CD4-positive, alpha-beta T cell treated with Interferon gamma for 1 hour (primary cell): Measurements from ENCODE around the gene TGM6.

Source experiments
- DNase-seq: peaks from one replicate; pipeline ENCODE4 v3.0.0-alpha.2; 2020

TGM6 gene

GRCh38 chr20:2365091-2365490 lies 15.6 kb upstream of the TGM6 start:
- DNase-seq, result no peak

- no peak for DNase-seq
Measured at GRCh38 chr20:2365666-2366065, 15.0 kb upstream of the TGM6 start.

GRCh38 chr20:2368621-2369020 lies 12.1 kb upstream of the TGM6 start:
- DNase-seq, result no peak

GRCh38 chr20:2373098-2373497 lies 7.6 kb upstream of the TGM6 start:
- DNase-seq, result no peak

- DNase-seq, result no peak
Measured at GRCh38 chr20:2374346-2375125, 6.2 kb upstream of the TGM6 start.

GRCh38 chr20:2378893-2379292 lies 1.8 kb upstream of the TGM6 start:
- DNase-seq, result no peak

GRCh38 chr20:2379511-2380229 lies 1.0 kb upstream of the TGM6 start:
- DNase-seq, result no peak

GRCh38 chr20:2381303-2381702 lies 602 bp downstream of the TGM6 start:
- DNase-seq, result no peak

GRCh38 chr20:2382833-2383232 lies 2.1 kb downstream of the TGM6 start:
- no peak for DNase-seq

- no peak for DNase-seq
Measured at GRCh38 chr20:2385026-2385425, 4.3 kb downstream of the TGM6 start.

- DNase-seq, result no peak
Measured at GRCh38 chr20:2385496-2385895, 4.8 kb downstream of the TGM6 start.

- DNase-seq, result no peak
Measured at GRCh38 chr20:2386516-2387179, 5.9 kb downstream of the TGM6 start.

GRCh38 chr20:2387180-2387577 lies 6.5 kb downstream of the TGM6 start:
- peak; percentile 17 for DNase-seq

GRCh38 chr20:2387580-2387979 lies 6.9 kb downstream of the TGM6 start:
- no peak for DNase-seq

GRCh38 chr20:2390951-2391675 lies 10.4 kb downstream of the TGM6 start:
- DNase-seq, result no peak

GRCh38 chr20:2394411-2395055 lies 13.8 kb downstream of the TGM6 start:
- DNase-seq, result no peak

GRCh38 chr20:2395136-2395535 lies 14.4 kb downstream of the TGM6 start:
- no peak for DNase-seq

- no peak for DNase-seq
Measured at GRCh38 chr20:2396241-2396814, 15.6 kb downstream of the TGM6 start.

GRCh38 chr20:2397091-2397490 lies 16.4 kb downstream of the TGM6 start:
- no peak for DNase-seq

- DNase-seq, result no peak
Measured at GRCh38 chr20:2397595-2398145, 17.0 kb downstream of the TGM6 start.

GRCh38 chr20:2398449-2398848 lies 17.7 kb downstream of the TGM6 start:
- no peak for DNase-seq

GRCh38 chr20:2399390-2399789 lies 18.7 kb downstream of the TGM6 start:
- no peak for DNase-seq
